ENCODE results near the gene S1PR2. TPM values are rescaled to one million over a fixed set of nuclear protein-coding genes. Genes with fewer than 3 reads are reported as not detected.
"Not testable (repeated sequence)": the region's sequence is repeated elsewhere in the genome, so short reads cannot be mapped to it uniquely, and the experiment has no call there.

S1PR2 gene
- total RNA-seq, 1 donor from 2014 or later: 13.3 TPM

GRCh38 chr19:10192922-10193321 is 38.2 kb downstream of the S1PR2 start:
- no peak for DNase-seq (ENCODE audit: low spot score)

- DNase-seq (ENCODE audit: low spot score): no peak
Observed at GRCh38 chr19:10191347-10191746, 39.8 kb downstream of the S1PR2 start.

- DNase-seq (ENCODE audit: low spot score): no peak
Observed at GRCh38 chr19:10190026-10190425, 41.1 kb downstream of the S1PR2 start.

GRCh38 chr19:10189616-10190015 is 41.5 kb downstream of the S1PR2 start:
- no peak for DNase-seq (ENCODE audit: low spot score)

GRCh38 chr19:10187315-10187714 is 43.8 kb downstream of the S1PR2 start:
- DNase-seq (ENCODE audit: low spot score): no peak

GRCh38 chr19:10184636-10185035 is 46.5 kb downstream of the S1PR2 start:
- DNase-seq (ENCODE audit: low spot score): no peak

GRCh38 chr19:10183926-10184325 is 47.2 kb downstream of the S1PR2 start:
- DNase-seq (ENCODE audit: low spot score): no peak

GRCh38 chr19:10182847-10183246 is 48.3 kb downstream of the S1PR2 start:
- DNase-seq (ENCODE audit: low spot score): no peak

- DNase-seq (ENCODE audit: low spot score): no peak
Observed at GRCh38 chr19:10182076-10182475, 49.1 kb downstream of the S1PR2 start.

GRCh38 chr19:10180459-10180858 is 50.7 kb downstream of the S1PR2 start:
- no peak for DNase-seq (ENCODE audit: low spot score)

- not testable (repeated sequence) for DNase-seq (ENCODE audit: low spot score)
Observed at GRCh38 chr19:10180024-10180423, 51.1 kb downstream of the S1PR2 start.

- DNase-seq (ENCODE audit: low spot score): no peak
Observed at GRCh38 chr19:10173527-10173926, 57.6 kb downstream of the S1PR2 start.

Small RNA genes lying within 50 kb of the gene (microRNA-seq; reads per million reads assigned to microRNA genes)
- not detected for gene MIR4322 (ENCODE audit: borderline number of aligned reads)

Other genes starting within 250 kb of the S1PR2 start
- gene COL5A3, start 220.8 kb downstream of the S1PR2 start, total RNA-seq: 30.2 TPM
- not detected for gene RDH8, start 217.8 kb downstream of the S1PR2 start, total RNA-seq
- 29.3 TPM for gene SHFL, start 145.0 kb downstream of the S1PR2 start, total RNA-seq
- 0.42 TPM for gene ANGPTL6, start 128.7 kb downstream of the S1PR2 start, total RNA-seq
- gene PPAN, start 125.0 kb downstream of the S1PR2 start, total RNA-seq: 52.1 TPM
- 17.7 TPM for gene P2RY11, start 119.6 kb downstream of the S1PR2 start, total RNA-seq
- gene EIF3G, start 111.4 kb downstream of the S1PR2 start, total RNA-seq: 189 TPM
- 57.7 TPM for gene DNMT1, start 36.4 kb downstream of the S1PR2 start, total RNA-seq
- 54.5 TPM for gene MRPL4, start 20.9 kb upstream of the S1PR2 start, total RNA-seq
- 77.1 TPM for gene ICAM1, start 39.8 kb upstream of the S1PR2 start, total RNA-seq
- gene ICAM4, start 55.6 kb upstream of the S1PR2 start, total RNA-seq: 2.3 TPM
- gene ICAM5, start 58.6 kb upstream of the S1PR2 start, total RNA-seq: 1.2 TPM
- 0.55 TPM for gene ZGLP1, start 78.5 kb upstream of the S1PR2 start, total RNA-seq
- gene FDX2, start 84.7 kb upstream of the S1PR2 start, total RNA-seq: 18.2 TPM
- gene RAVER1, start 102.2 kb upstream of the S1PR2 start, total RNA-seq: 23.0 TPM
- 25.0 TPM for gene ICAM3, start 108.3 kb upstream of the S1PR2 start, total RNA-seq
- gene TYK2, start 149.2 kb upstream of the S1PR2 start, total RNA-seq: 91.5 TPM
- 173 TPM for gene CDC37, start 172.2 kb upstream of the S1PR2 start, total RNA-seq
- 28.5 TPM for gene PDE4A, start 189.2 kb upstream of the S1PR2 start, total RNA-seq